IMR-90 (cell line): ENCODE measurements around the gene OXSR1. TPM values are rescaled to one million over a fixed set of nuclear protein-coding genes. Genes with fewer than 3 reads are reported as not detected.

Experiments used
- ATAC-seq: fragments of 200-7000 bp; cut with Tn5 transposase; 2 replicates; pipeline ENCODE4 v1.9.1; 2020; ENCODE audit warnings: low read depth, mild to moderate bottlenecking, moderate library complexity
- BruUV-seq: library from RNA; stranded (reverse); fragments of 400-500 nt; replicated peaks from 2 replicates; lab custom pipeline; 2021; lab: Mats Ljungman, UMichigan
- CTCF ChIA-PET: fragments of 300-600 bp; formaldehyde crosslinking; extraction: SDS; loops from one replicate; lab custom pipeline; 2021; ENCODE audit warnings: antibody characterized with exemption; lab: Yijun Ruan, JAX
- POLR2A ChIA-PET: fragments of 300-600 bp; sonication (Branson Sonifier 250); formaldehyde crosslinking; loops from one replicate; lab custom pipeline; 2022; ENCODE audit warnings: antibody characterized with exemption; ENCODE audit not compliant: unreplicated experiment; lab: Charles Lee
- DNase-seq: peaks from one replicate; pipeline ENCODE4 v3.0.0; 2013
- H2AFZ ChIP-seq: replicated peaks from 2 replicates; pipeline ENCODE3; 2013; ENCODE audit warnings: low read length, mild to moderate bottlenecking; ENCODE audit not compliant: poor library complexity
- H2AK5ac ChIP-seq: 2 replicates; pipeline ENCODE4 v1.6.1; 2013; ENCODE audit warnings: low read depth, low read length, inconsistent platforms
- H2AK9ac ChIP-seq: replicated peaks from 2 replicates; pipeline ENCODE3; 2013; ENCODE audit warnings: mild to moderate bottlenecking, low read depth, low read length, moderate library complexity; ENCODE audit not compliant: poor library complexity
- H2BK120ac ChIP-seq: 2 replicates; pipeline ENCODE4 v1.6.1; 2013; ENCODE audit warnings: low read depth, low read length, inconsistent platforms
- H2BK15ac ChIP-seq: 3 replicates; pipeline ENCODE4 v1.6.1; 2013; ENCODE audit warnings: low read depth, low read length, inconsistent platforms
- H2BK20ac ChIP-seq: 2 replicates; pipeline ENCODE4 v1.6.1; 2013; ENCODE audit warnings: low read depth, mild to moderate bottlenecking, inconsistent platforms, low read length, moderate library complexity
- H2BK5ac ChIP-seq: 2 replicates; pipeline ENCODE4 v1.6.1; 2013; ENCODE audit warnings: mild to moderate bottlenecking, low read depth, low read length, inconsistent platforms; ENCODE audit not compliant: poor library complexity, severe bottlenecking
- H3K14ac ChIP-seq: replicated peaks from 2 replicates; pipeline ENCODE4 v1.6.1; 2013; ENCODE audit warnings: low read depth, low read length, inconsistent platforms
- H3K18ac ChIP-seq: 2 replicates; pipeline ENCODE4 v1.6.1; 2013; ENCODE audit warnings: low read depth, low read length, control low read depth
- H3K23ac ChIP-seq: 2 replicates; pipeline ENCODE4 v1.6.1; 2013; ENCODE audit warnings: low read depth, low read length, inconsistent platforms
- H3K27ac ChIP-seq: 2 replicates; pipeline ENCODE4 v1.5.1; 2013; ENCODE audit warnings: mild to moderate bottlenecking, control low read depth, low read length; ENCODE audit not compliant: insufficient read depth
- H3K27me3 ChIP-seq: 2 replicates; pipeline ENCODE4 v1.6.1; 2013; ENCODE audit warnings: low read length; ENCODE audit not compliant: control insufficient read depth, insufficient read depth
- H3K36me3 ChIP-seq: 2 replicates; pipeline ENCODE4 v1.6.1; 2013; ENCODE audit warnings: low read length, mixed read lengths; ENCODE audit not compliant: control insufficient read depth, insufficient read depth
- H3K4ac ChIP-seq: 2 replicates; pipeline ENCODE4 v1.6.1; 2013; ENCODE audit warnings: low read depth, low read length, inconsistent platforms
- H3K4me1 ChIP-seq: 2 replicates; pipeline ENCODE4 v1.6.1; 2013; ENCODE audit warnings: low read length, mixed read lengths; ENCODE audit not compliant: control insufficient read depth, insufficient read depth
- H3K4me2 ChIP-seq: 2 replicates; pipeline ENCODE4 v1.6.1; 2013; ENCODE audit warnings: low read depth, mild to moderate bottlenecking, control low read depth, low read length, moderate library complexity
- H3K4me3 ChIP-seq: 2 replicates; pipeline ENCODE4 v1.5.1; 2013; ENCODE audit warnings: low read depth, mild to moderate bottlenecking, control low read depth, low read length, moderate library complexity; ENCODE audit not compliant: insufficient read depth
- H3K56ac ChIP-seq: 2 replicates; pipeline ENCODE4 v1.6.1; 2013; ENCODE audit warnings: low read length, inconsistent platforms; ENCODE audit not compliant: insufficient read depth; ENCODE audit errors: extremely low read depth
- H3K79me1 ChIP-seq, 2 experiments: 2 replicates each; pipeline ENCODE4 v1.6.1; 2013; ENCODE audit warnings: low read length in 2 of 2, inconsistent platforms in 1 of 2, low read depth in 1 of 2
- H3K9ac ChIP-seq: 2 replicates; pipeline ENCODE4 v1.6.1; 2013; ENCODE audit warnings: low read depth, low read length, control low read depth
- H3K9me1 ChIP-seq: 2 replicates; pipeline ENCODE4 v1.6.1; 2013; ENCODE audit warnings: low read length, inconsistent platforms; ENCODE audit not compliant: insufficient read depth
- H3K9me3 ChIP-seq: 2 replicates; pipeline ENCODE4 v1.6.1; 2013; ENCODE audit warnings: low read length; ENCODE audit not compliant: control insufficient read depth, insufficient read depth
- H4K20me1 ChIP-seq: 2 replicates; pipeline ENCODE4 v1.6.1; 2013; ENCODE audit warnings: low read length, inconsistent platforms; ENCODE audit not compliant: insufficient read depth
- H4K5ac ChIP-seq: 2 replicates; pipeline ENCODE4 v1.6.1; 2013; ENCODE audit warnings: mild to moderate bottlenecking, low read depth, low read length, control low read depth
- H4K8ac ChIP-seq, 2 experiments: 2 replicates each; pipeline ENCODE4 v1.6.1; 2013; ENCODE audit warnings: low read depth in 2 of 2, low read length in 2 of 2, control low read depth in 1 of 2, inconsistent platforms in 1 of 2
- H4K91ac ChIP-seq: 2 replicates; pipeline ENCODE4 v1.6.1; 2013; ENCODE audit warnings: low read depth, low read length, inconsistent platforms; ENCODE audit not compliant: insufficient read depth
- CHD1 ChIP-seq: IDR thresholded peaks from 2 replicates; pipeline ENCODE4 v1.6.1; 2012; ENCODE audit warnings: low read depth, low read length, improper control_type of control experiment
- CTCF ChIP-seq: conservative IDR thresholded peaks from 2 replicates; pipeline ENCODE4 v1.5.1; 2012; ENCODE audit warnings: mild to moderate bottlenecking, low read depth, low read length, improper control_type of control experiment
- POLR2A ChIP-seq: IDR thresholded peaks from 2 replicates; pipeline ENCODE4 v1.6.1; 2012; ENCODE audit warnings: mild to moderate bottlenecking, low read depth, low read length
- SMC3 ChIP-seq: fragments of 150-350 bp; IDR thresholded peaks from 2 replicates; pipeline ENCODE4 v1.6.1; 2016; ENCODE audit warnings: low read depth, mild to moderate bottlenecking, antibody characterized with exemption, low read length, moderate library complexity
- WGBS, 2 experiments: methylation state at CpG; one replicate each; pipeline versions ENCODE4 v1.1.5 to v1.1.7; 2013; ENCODE audit warnings: missing lambda C conversion rate in 2 of 2; ENCODE audit not compliant: insufficient read length in 1 of 2; ENCODE audit errors: extremely low coverage in 2 of 2; 5-methylcytosine and 5-hydroxymethylcytosine counted together
- dilution Hi-C: fragments of 300-500 bp; cut with HindIII; formaldehyde crosslinking; loops from one replicate; pipeline ENCODE4 v1.14.3; 2018; ENCODE audit warnings: low sequenced_read_pairs; ENCODE audit not compliant: unreplicated experiment
- in situ Hi-C: fragments of 300-500 bp; cut with MboI; formaldehyde crosslinking; loops from 3 replicates; pipeline ENCODE4 v1.14.3; 2019; ENCODE audit warnings: low sequenced_read_pairs, inconsistent platforms, mixed read lengths
- intact Hi-C: fragments of 100-400 bp; cut with micrococcal nuclease; formaldehyde crosslinking; loops from 2 replicates; pipeline ENCODE4 v1.10.0; 2022
- polyA plus RNA-seq, 3 experiments: library from polyadenylated mRNA; depleted of rRNA; stranded (reverse); fragments of >200 nt; gene quantifications; 2 replicates each; pipeline ENCODE4 v1.2.3, GENCODE V29; 2012; ENCODE audit warnings: low replicate concordance in 1 of 3
- total RNA-seq: library from RNA; depleted of rRNA; stranded (reverse); fragments of >200 nt; gene quantifications from 2 replicates; pipeline ENCODE4 v1.2.3, GENCODE V29; 2012

The OXSR1 gene
- total and polyA plus RNA-seq, 2 of the 4 experiments (the other 2 are of a cell fraction) = 32.9 to 37.6 TPM

GRCh38 chr3:38163117-38163840 is 2.1 kb upstream of the OXSR1 start:
- Histone ChIP-seq H3K4me1 (peaks cover 2% of the 10 kb centered on the region; the same call in 1 of the 2 replicates), H4K5ac (no peak overlapping the region), H3K27ac (no peak overlapping the region), H3K14ac (no peak overlapping the region), H4K20me1 (no peaks in the 10 kb centered on the region), H2BK120ac (no peak overlapping the region), H2AK5ac (no peak overlapping the region), H2AK9ac (no peak overlapping the region), H2BK15ac (no peak overlapping the region), H3K4me3 (no peak overlapping the region), H3K4ac (no peak overlapping the region), H3K36me3 (no peaks in the 10 kb centered on the region), H3K4me2 (no peak overlapping the region), H4K91ac (no peak overlapping the region), H2BK20ac (no peak overlapping the region), H3K23ac (no peak overlapping the region), H3K79me1 (peaks cover 0 to 10% of the 10 kb centered on the region in 2 experiments; a peak in 2 of 4 replicates), H3K9ac (no peak overlapping the region), H2AFZ (no peak overlapping the region), H3K9me3 (no peaks in the 10 kb centered on the region), H3K27me3 (no peaks in the 10 kb centered on the region), H3K9me1 (0 out of 2 replicates have a peak, but pooled peaks cover 2% of the 10 kb centered on the region), H3K56ac (no peak overlapping the region), H4K8ac (no peak overlapping the region; a peak in 1 of 4 replicates), H3K18ac (no peak overlapping the region), H2BK5ac (no peak overlapping the region)
- dilution Hi-C loops (no loop called here), intact Hi-C loops (no loop called here), in situ Hi-C loops (no loop called here)
- ATAC-seq (no peak), DNase-seq (no peak)
- TF ChIP-seq POLR2A (no peak), SMC3 (no peak), CHD1 (no peak), CTCF (no peak)
- BruUV-seq = no TSS peak
- ChIA-PET CTCF (interaction anchor here (0.9 to 1.2 kb wide), 2 partner anchors 18 to 26 kb away, joined by 3 read pairs; partner anchors contain the start of gene ACAA1), POLR2A (interaction anchor here (0.9 kb wide), 1 partner anchor 84 kb away, joined by 3 read pairs; no protein-coding TSS in a partner anchor)
- 60% methylated on average over 2 of the region's 12 CpGs; no CpG with 5 or more reads in 1 of the 2 experiments for whole genome bisulfite sequencing, 2 experiments
